C4-2B (cell line): ENCODE measurements around the gene AXL.

Experiments used
- CTCF ChIP-seq: fragments of 450-650 bp; conservative IDR thresholded peaks from 2 replicates; pipeline ENCODE4 v1.5.1; 2017; ENCODE audit warnings: mild to moderate bottlenecking
- ZFX ChIP-seq: fragments of 450-650 bp; IDR thresholded peaks from 2 replicates; pipeline ENCODE4 v1.6.1; 2017

DNA sequence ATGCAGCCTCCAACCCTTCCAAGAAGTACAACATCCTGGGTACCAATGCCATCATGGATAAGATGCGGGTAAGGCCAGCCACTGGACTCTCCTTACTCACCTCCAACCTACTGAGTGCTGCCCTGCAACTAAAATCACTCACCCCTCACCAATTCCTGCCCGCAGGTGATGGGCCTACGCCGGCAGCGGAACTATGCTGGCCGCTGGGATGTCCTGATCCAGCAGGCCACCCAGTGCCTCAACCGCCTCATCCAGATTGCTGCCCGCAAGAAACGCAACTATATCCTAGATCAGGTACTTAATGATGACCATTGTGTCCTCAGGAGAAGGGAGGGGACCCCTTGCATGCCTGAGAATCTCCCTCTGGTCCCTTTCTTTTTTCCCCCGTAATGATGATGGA lies 75.4 kb downstream of the AXL start:
- TF ChIP-seq CTCF (no peak), ZFX (no peak)
